IMR-90 (cell line): ENCODE data around the gene ABCC4. TPM values are rescaled to one million over a fixed set of nuclear protein-coding genes. Genes with fewer than 3 reads are reported as not detected.
"Not testable (repeated sequence)": the region's sequence is repeated elsewhere in the genome, so short reads cannot be mapped to it uniquely, and the experiment has no call there.

Experiments
- ATAC-seq: fragments of 200-7000 bp; cut with Tn5 transposase; 2 replicates; pipeline ENCODE4 v1.9.1; 2020; ENCODE audit warnings: low read depth, mild to moderate bottlenecking, moderate library complexity
- BruUV-seq: library from RNA; stranded (reverse); fragments of 400-500 nt; replicated peaks from 2 replicates; lab custom pipeline; 2021; lab: Mats Ljungman, UMichigan
- CTCF ChIA-PET: fragments of 300-600 bp; formaldehyde crosslinking; extraction: SDS; loops from one replicate; lab custom pipeline; 2021; ENCODE audit warnings: antibody characterized with exemption; lab: Yijun Ruan, JAX
- POLR2A ChIA-PET: fragments of 300-600 bp; sonication (Branson Sonifier 250); formaldehyde crosslinking; loops from one replicate; lab custom pipeline; 2022; ENCODE audit warnings: antibody characterized with exemption; ENCODE audit not compliant: unreplicated experiment; lab: Charles Lee
- DNase-seq: peaks from one replicate; pipeline ENCODE4 v3.0.0; 2013
- H2AFZ ChIP-seq: replicated peaks from 2 replicates; pipeline ENCODE3; 2013; ENCODE audit warnings: low read length, mild to moderate bottlenecking; ENCODE audit not compliant: poor library complexity
- H2AK5ac ChIP-seq: 2 replicates; pipeline ENCODE4 v1.6.1; 2013; ENCODE audit warnings: low read depth, low read length, inconsistent platforms
- H2AK9ac ChIP-seq: replicated peaks from 2 replicates; pipeline ENCODE3; 2013; ENCODE audit warnings: mild to moderate bottlenecking, low read depth, low read length, moderate library complexity; ENCODE audit not compliant: poor library complexity
- H2BK120ac ChIP-seq: 2 replicates; pipeline ENCODE4 v1.6.1; 2013; ENCODE audit warnings: low read depth, low read length, inconsistent platforms
- H2BK15ac ChIP-seq: 3 replicates; pipeline ENCODE4 v1.6.1; 2013; ENCODE audit warnings: low read depth, low read length, inconsistent platforms
- H2BK20ac ChIP-seq: 2 replicates; pipeline ENCODE4 v1.6.1; 2013; ENCODE audit warnings: low read depth, mild to moderate bottlenecking, inconsistent platforms, low read length, moderate library complexity
- H2BK5ac ChIP-seq: 2 replicates; pipeline ENCODE4 v1.6.1; 2013; ENCODE audit warnings: mild to moderate bottlenecking, low read depth, low read length, inconsistent platforms; ENCODE audit not compliant: poor library complexity, severe bottlenecking
- H3K14ac ChIP-seq: replicated peaks from 2 replicates; pipeline ENCODE4 v1.6.1; 2013; ENCODE audit warnings: low read depth, low read length, inconsistent platforms
- H3K18ac ChIP-seq: 2 replicates; pipeline ENCODE4 v1.6.1; 2013; ENCODE audit warnings: low read depth, low read length, control low read depth
- H3K23ac ChIP-seq: 2 replicates; pipeline ENCODE4 v1.6.1; 2013; ENCODE audit warnings: low read depth, low read length, inconsistent platforms
- H3K27ac ChIP-seq: 2 replicates; pipeline ENCODE4 v1.5.1; 2013; ENCODE audit warnings: mild to moderate bottlenecking, control low read depth, low read length; ENCODE audit not compliant: insufficient read depth
- H3K27me3 ChIP-seq: 2 replicates; pipeline ENCODE4 v1.6.1; 2013; ENCODE audit warnings: low read length; ENCODE audit not compliant: control insufficient read depth, insufficient read depth
- H3K36me3 ChIP-seq: 2 replicates; pipeline ENCODE4 v1.6.1; 2013; ENCODE audit warnings: low read length, mixed read lengths; ENCODE audit not compliant: control insufficient read depth, insufficient read depth
- H3K4ac ChIP-seq: 2 replicates; pipeline ENCODE4 v1.6.1; 2013; ENCODE audit warnings: low read depth, low read length, inconsistent platforms
- H3K4me1 ChIP-seq: 2 replicates; pipeline ENCODE4 v1.6.1; 2013; ENCODE audit warnings: low read length, mixed read lengths; ENCODE audit not compliant: control insufficient read depth, insufficient read depth
- H3K4me2 ChIP-seq: 2 replicates; pipeline ENCODE4 v1.6.1; 2013; ENCODE audit warnings: low read depth, mild to moderate bottlenecking, control low read depth, low read length, moderate library complexity
- H3K4me3 ChIP-seq: 2 replicates; pipeline ENCODE4 v1.5.1; 2013; ENCODE audit warnings: low read depth, mild to moderate bottlenecking, control low read depth, low read length, moderate library complexity; ENCODE audit not compliant: insufficient read depth
- H3K56ac ChIP-seq: 2 replicates; pipeline ENCODE4 v1.6.1; 2013; ENCODE audit warnings: low read length, inconsistent platforms; ENCODE audit not compliant: insufficient read depth; ENCODE audit errors: extremely low read depth
- H3K79me1 ChIP-seq, 2 experiments: 2 replicates each; pipeline ENCODE4 v1.6.1; 2013; ENCODE audit warnings: low read length in 2 of 2, inconsistent platforms in 1 of 2, low read depth in 1 of 2
- H3K9ac ChIP-seq: 2 replicates; pipeline ENCODE4 v1.6.1; 2013; ENCODE audit warnings: low read depth, low read length, control low read depth
- H3K9me1 ChIP-seq: 2 replicates; pipeline ENCODE4 v1.6.1; 2013; ENCODE audit warnings: low read length, inconsistent platforms; ENCODE audit not compliant: insufficient read depth
- H3K9me3 ChIP-seq: 2 replicates; pipeline ENCODE4 v1.6.1; 2013; ENCODE audit warnings: low read length; ENCODE audit not compliant: control insufficient read depth, insufficient read depth
- H4K20me1 ChIP-seq: 2 replicates; pipeline ENCODE4 v1.6.1; 2013; ENCODE audit warnings: low read length, inconsistent platforms; ENCODE audit not compliant: insufficient read depth
- H4K5ac ChIP-seq: 2 replicates; pipeline ENCODE4 v1.6.1; 2013; ENCODE audit warnings: mild to moderate bottlenecking, low read depth, low read length, control low read depth
- H4K8ac ChIP-seq, 2 experiments: 2 replicates each; pipeline ENCODE4 v1.6.1; 2013; ENCODE audit warnings: low read depth in 2 of 2, low read length in 2 of 2, control low read depth in 1 of 2, inconsistent platforms in 1 of 2
- H4K91ac ChIP-seq: 2 replicates; pipeline ENCODE4 v1.6.1; 2013; ENCODE audit warnings: low read depth, low read length, inconsistent platforms; ENCODE audit not compliant: insufficient read depth
- MAFK ChIP-seq: IDR thresholded peaks from 2 replicates; pipeline ENCODE4 v1.6.1; 2012; ENCODE audit warnings: low read depth, low read length, improper control_type of control experiment
- POLR2A ChIP-seq: IDR thresholded peaks from 2 replicates; pipeline ENCODE4 v1.6.1; 2012; ENCODE audit warnings: mild to moderate bottlenecking, low read depth, low read length
- RAD21 ChIP-seq: IDR thresholded peaks from 2 replicates; pipeline ENCODE4 v1.6.1; 2012; ENCODE audit warnings: low read length, improper control_type of control experiment
- WGBS, 2 experiments: methylation state at CpG; one replicate each; pipeline versions ENCODE4 v1.1.5 to v1.1.7; 2013; ENCODE audit warnings: missing lambda C conversion rate in 2 of 2; ENCODE audit not compliant: insufficient read length in 1 of 2; ENCODE audit errors: extremely low coverage in 2 of 2; 5-methylcytosine and 5-hydroxymethylcytosine counted together
- dilution Hi-C: fragments of 300-500 bp; cut with HindIII; formaldehyde crosslinking; loops from one replicate; pipeline ENCODE4 v1.14.3; 2018; ENCODE audit warnings: low sequenced_read_pairs; ENCODE audit not compliant: unreplicated experiment
- in situ Hi-C: fragments of 300-500 bp; cut with MboI; formaldehyde crosslinking; loops from 3 replicates; pipeline ENCODE4 v1.14.3; 2019; ENCODE audit warnings: low sequenced_read_pairs, inconsistent platforms, mixed read lengths
- intact Hi-C: fragments of 100-400 bp; cut with micrococcal nuclease; formaldehyde crosslinking; loops from 2 replicates; pipeline ENCODE4 v1.10.0; 2022
- polyA plus RNA-seq, 3 experiments: library from polyadenylated mRNA; depleted of rRNA; stranded (reverse); fragments of >200 nt; gene quantifications; 2 replicates each; pipeline ENCODE4 v1.2.3, GENCODE V29; 2012; ENCODE audit warnings: low replicate concordance in 1 of 3
- total RNA-seq: library from RNA; depleted of rRNA; stranded (reverse); fragments of >200 nt; gene quantifications from 2 replicates; pipeline ENCODE4 v1.2.3, GENCODE V29; 2012
- TF ChIP-seq, protein P1 (sequence below): fragments of 150-350 bp; IDR thresholded peaks from 2 replicates; pipeline ENCODE4 v1.6.1; 2017; ENCODE audit warnings: mild to moderate bottlenecking, antibody characterized with exemption, low read length, low read depth

The ABCC4 gene
- total and polyA plus RNA-seq, 2 of the 4 experiments (the other 2 are of a cell fraction), result 16.6 to 41.4 TPM

DNA sequence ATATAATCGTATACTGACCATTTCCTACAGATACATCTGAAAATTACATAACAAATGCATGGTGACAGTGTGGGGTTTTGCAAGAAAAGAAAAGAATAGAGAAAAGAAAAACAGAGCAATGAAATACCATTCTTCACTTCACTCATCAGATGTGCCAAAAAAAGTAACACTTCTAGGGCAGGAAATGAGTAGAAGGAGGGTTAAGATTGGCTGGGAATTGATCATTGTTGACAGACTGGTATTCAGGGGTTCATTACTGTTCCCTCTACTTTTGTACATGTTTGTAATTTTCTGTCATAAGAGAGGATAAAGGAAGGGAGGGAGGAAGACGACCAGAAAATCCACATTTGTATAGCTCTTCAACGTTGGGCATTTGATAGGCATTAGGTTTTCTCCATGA, 31.5 kb downstream of the ABCC4 start:
- Histone ChIP-seq H3K79me1 (peaks cover 28 to 50% of the 10 kb centered on the region in 2 experiments), H2BK120ac (peak overlapping the region; percentile 96; the same call in 1 of the 2 replicates), H2BK20ac (peak overlapping the region; percentile 74), H3K56ac (peak overlapping the region; percentile 66), H3K4me3 (no peak overlapping the region), H4K20me1 (peaks cover 6% of the 10 kb centered on the region), H2BK5ac (peak overlapping the region; percentile 98), H3K23ac (peak overlapping the region; percentile 89), H4K5ac (peak overlapping the region; percentile 81), H2AK5ac (peak overlapping the region; percentile 15; the same call in 1 of the 2 replicates), H4K8ac (peak overlapping the region; percentile 41 to 69; a peak in 3 of 4 replicates), H2BK15ac (peak overlapping the region; percentile 59; the same call in 2 of the 3 replicates), H3K9me1 (peaks cover 23% of the 10 kb centered on the region), H3K4me2 (no peak overlapping the region), H3K36me3 (peaks cover 18% of the 10 kb centered on the region), H3K4ac (peak overlapping the region; percentile 82), H3K4me1 (peaks cover 43% of the 10 kb centered on the region), H3K27me3 (no peaks in the 10 kb centered on the region), H3K9ac (no peak overlapping the region), H2AK9ac (no peak overlapping the region), H3K18ac (peak overlapping the region; percentile 98), H3K14ac (peak overlapping the region; percentile 87), H3K27ac (peak overlapping the region; percentile 97; the same call in 1 of the 2 replicates), H4K91ac (peak overlapping the region; percentile 74), H2AFZ (no peak overlapping the region), H3K9me3 (no peaks in the 10 kb centered on the region)
- ChIA-PET POLR2A (interaction anchor here (0.6 kb wide), 1 partner anchor 44 kb away, joined by 3 read pairs; no protein-coding TSS in a partner anchor), CTCF (interaction anchor here (1.2 kb wide), 1 partner anchor 111 kb away, joined by 5 read pairs; no protein-coding TSS in a partner anchor)
- ATAC-seq (no peak), DNase-seq (no peak)
- in situ Hi-C loops (no loop called here), intact Hi-C loops (no loop called here), dilution Hi-C loops (no loop called here)
- no CpG with 5 or more reads among the region's 3 CpGs for WGBS, 2 experiments
- no TSS peak for BruUV-seq
- no peak for TF ChIP-seq RAD21
- TF ChIP-seq POLR2A, result no peak
- TF ChIP-seq MAFK, result no peak
- TF ChIP-seq, protein P1, sequence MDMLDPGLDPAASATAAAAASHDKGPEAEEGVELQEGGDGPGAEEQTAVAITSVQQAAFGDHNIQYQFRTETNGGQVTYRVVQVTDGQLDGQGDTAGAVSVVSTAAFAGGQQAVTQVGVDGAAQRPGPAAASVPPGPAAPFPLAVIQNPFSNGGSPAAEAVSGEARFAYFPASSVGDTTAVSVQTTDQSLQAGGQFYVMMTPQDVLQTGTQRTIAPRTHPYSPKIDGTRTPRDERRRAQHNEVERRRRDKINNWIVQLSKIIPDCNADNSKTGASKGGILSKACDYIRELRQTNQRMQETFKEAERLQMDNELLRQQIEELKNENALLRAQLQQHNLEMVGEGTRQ, result no peak

DNA sequence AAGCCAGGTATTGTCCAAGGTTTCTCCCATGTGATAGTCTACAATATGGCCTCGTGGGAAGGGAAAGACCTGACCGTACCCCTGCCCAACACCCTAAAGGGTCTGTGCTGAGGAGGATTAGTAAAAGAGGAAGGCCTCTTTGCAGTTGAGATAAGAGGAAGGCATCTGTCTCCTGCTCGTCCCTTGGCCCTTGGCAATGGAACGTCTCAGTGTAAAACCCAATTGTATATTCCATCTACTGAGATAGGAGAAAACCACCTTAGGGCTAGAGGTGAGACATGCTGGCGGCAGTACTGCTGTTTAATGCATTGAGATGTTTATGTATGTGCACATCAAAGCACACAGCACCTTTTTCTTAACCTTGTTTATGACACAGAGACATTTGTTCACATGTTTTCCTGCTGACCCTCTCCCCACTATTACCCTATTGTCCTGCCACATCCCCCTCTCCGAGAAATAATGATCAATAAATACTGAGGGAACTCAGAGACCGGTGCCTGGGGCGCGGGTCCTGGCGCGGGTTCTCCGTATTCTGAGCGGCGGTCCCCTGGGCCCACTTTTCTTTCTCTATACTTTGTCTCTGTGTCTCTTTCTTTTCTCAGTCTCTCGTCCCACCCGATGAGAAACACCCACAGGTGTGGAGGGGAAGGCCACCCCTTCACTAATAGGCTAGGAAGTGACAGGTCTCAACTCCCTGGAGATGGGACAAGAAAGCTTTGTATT, 32.7 kb downstream of the ABCC4 start:
- H3K4ac ChIP-seq, result peak overlapping the region; percentile 96
- intact Hi-C loops, in situ Hi-C loops, H3K27me3 ChIP-seq, H3K4me3 ChIP-seq, H4K20me1 ChIP-seq, H2AFZ ChIP-seq, DNase-seq, POLR2A ChIA-PET, ATAC-seq, H3K9me3 ChIP-seq, dilution Hi-C loops: not testable (repeated sequence)
- H3K79me1 ChIP-seq, result peaks cover 22 to 45% of the 10 kb centered on the region in 2 experiments
- peak overlapping the region; percentile 87 for H3K56ac ChIP-seq
- WGBS, 2 experiments, result no CpG with 5 or more reads among the region's 16 CpGs
- peak overlapping the region; percentile 90 for H4K5ac ChIP-seq
- H4K91ac ChIP-seq, result peak overlapping the region; percentile 95
- H2BK5ac ChIP-seq, result peak overlapping the region; percentile 97
- H3K4me2 ChIP-seq, result peak overlapping the region; percentile 40
- peaks cover 32% of the 10 kb centered on the region for H3K4me1 ChIP-seq
- TSS peak; percentile 93 for BruUV-seq
- peaks cover 21% of the 10 kb centered on the region for H3K9me1 ChIP-seq
- H2BK120ac ChIP-seq, result peak overlapping the region; percentile 95
- peak overlapping the region; percentile 96; the same call in 1 of the 2 replicates for H3K23ac ChIP-seq
- H4K8ac ChIP-seq, result peak overlapping the region; percentile 37 to 99
- peaks cover 18% of the 10 kb centered on the region for H3K36me3 ChIP-seq
- H3K9ac ChIP-seq, result peak overlapping the region; percentile 53
- H3K14ac ChIP-seq, result peak overlapping the region; percentile 98
- CTCF ChIA-PET, result interaction anchor here (1.2 to 1.3 kb wide), 2 partner anchors 112 to 113 kb away, joined by 3 to 5 read pairs; no protein-coding TSS in a partner anchor
- H2AK5ac ChIP-seq, result peak overlapping the region; percentile 99
- H3K18ac ChIP-seq, result peak overlapping the region; percentile 95
- H3K27ac ChIP-seq, result peak overlapping the region; percentile 95
- peak overlapping the region; percentile 48 for H2AK9ac ChIP-seq
- peak overlapping the region; percentile 67; the same call in 2 of the 3 replicates for H2BK15ac ChIP-seq
- peak overlapping the region; percentile 98 for H2BK20ac ChIP-seq
